IgD-negative memory B cell (primary cell): Measurements from ENCODE around the gene LRRC40. TPM values are rescaled to one million over a fixed set of nuclear protein-coding genes. Genes with fewer than 3 reads are reported as not detected.

Source experiments
- H3K27ac Mint-ChIP-seq, 3 donors: one replicate each; pipeline ENCODE4 v1.8.0; 2020 to 2022; ENCODE audit warnings: mild to moderate bottlenecking in 3 of 3, mixed read lengths in 3 of 3, moderate library complexity in 1 of 3
- H3K27me3 Mint-ChIP-seq: one replicate; pipeline ENCODE4 v1.8.0; 2021; ENCODE audit warnings: mixed read lengths
- H3K36me3 Mint-ChIP-seq: one replicate; pipeline ENCODE4 v1.8.0; 2020; ENCODE audit warnings: mild to moderate bottlenecking, mixed read lengths
- H3K4me1 Mint-ChIP-seq, 3 donors: one replicate each; pipeline ENCODE4 v1.8.0; 2020 to 2022; ENCODE audit warnings: mixed read lengths in 3 of 3, mild to moderate bottlenecking in 1 of 3
- H3K4me3 Mint-ChIP-seq, 4 donors: one replicate each; pipeline ENCODE4 v1.8.0; 2020 to 2022; ENCODE audit warnings: mild to moderate bottlenecking in 4 of 4, mixed read lengths in 4 of 4, moderate library complexity in 3 of 4
- H3K9me3 Mint-ChIP-seq, 3 donors: one replicate each; pipeline ENCODE4 v1.8.0; 2020 to 2021; ENCODE audit warnings: mixed read lengths in 3 of 3, mild to moderate bottlenecking in 1 of 3
- polyA plus RNA-seq: library from polyadenylated mRNA; unstranded; fragments of 300-500 nt; fragmentation: Illumina TruSeq; gene quantifications from one replicate; pipeline ENCODE4 v1.2.3, GENCODE V29; 2021

LRRC40 gene
- polyA plus RNA-seq, 1 donor from 2014 or later, result 6.0 TPM

- H3K4me1 Mint-ChIP-seq, result no peaks in the 10 kb centered on the region
- no peaks in the 10 kb centered on the region for H3K9me3 Mint-ChIP-seq
- H3K27ac Mint-ChIP-seq, result no peak overlapping the region
- no peaks in the 10 kb centered on the region for H3K36me3 Mint-ChIP-seq
- H3K27me3 Mint-ChIP-seq, result peaks cover 3% of the 10 kb centered on the region
- H3K4me3 Mint-ChIP-seq, result no peak overlapping the region
Measured at GRCh38 chr1:70115315-70115714, 90.1 kb downstream of the LRRC40 start.

GRCh38 chr1:70112838-70113237 lies 92.5 kb downstream of the LRRC40 start:
- Mint-ChIP-seq H3K36me3 (no peaks in the 10 kb centered on the region), H3K27me3 (no peaks in the 10 kb centered on the region), H3K4me3 (no peak overlapping the region), H3K4me1 (no peaks in the 10 kb centered on the region), H3K27ac (no peak overlapping the region), H3K9me3 (no peaks in the 10 kb centered on the region)

GRCh38 chr1:70109241-70109640 lies 96.1 kb downstream of the LRRC40 start:
- Mint-ChIP-seq H3K36me3 (no peaks in the 10 kb centered on the region), H3K27ac (no peak overlapping the region), H3K4me3 (no peak overlapping the region), H3K27me3 (no peaks in the 10 kb centered on the region), H3K9me3 (no peaks in the 10 kb centered on the region), H3K4me1 (no peaks in the 10 kb centered on the region)

- no peaks in the 10 kb centered on the region for H3K4me1 Mint-ChIP-seq
- no peaks in the 10 kb centered on the region for H3K9me3 Mint-ChIP-seq
Measured at GRCh38 chr1:70103770-70104169, 101.6 kb downstream of the LRRC40 start.

GRCh38 chr1:70101774-70102173 lies 103.6 kb downstream of the LRRC40 start:
- Mint-ChIP-seq H3K27ac (no peak overlapping the region), H3K9me3 (no peaks in the 10 kb centered on the region), H3K4me3 (no peak overlapping the region), H3K27me3 (no peaks in the 10 kb centered on the region), H3K4me1 (no peaks in the 10 kb centered on the region), H3K36me3 (no peaks in the 10 kb centered on the region)

More at GRCh38 chr1:70103770-70104169, 101.6 kb downstream of the LRRC40 start:
- no peak overlapping the region for H3K27ac Mint-ChIP-seq
- no peak overlapping the region for H3K4me3 Mint-ChIP-seq
- H3K27me3 Mint-ChIP-seq, result no peaks in the 10 kb centered on the region
- H3K36me3 Mint-ChIP-seq, result no peaks in the 10 kb centered on the region

- Mint-ChIP-seq H3K36me3 (no peaks in the 10 kb centered on the region), H3K4me1 (no peaks in the 10 kb centered on the region), H3K27me3 (no peaks in the 10 kb centered on the region), H3K4me3 (no peak overlapping the region), H3K27ac (no peak overlapping the region), H3K9me3 (no peaks in the 10 kb centered on the region)
Measured at GRCh38 chr1:70101231-70101630, 104.1 kb downstream of the LRRC40 start.

Other genes with a start within 250 kb of the LRRC40 start
- gene SRSF11, start 15.8 kb upstream of the LRRC40 start, polyA plus RNA-seq, result 84.2 TPM
- gene ANKRD13C, start 149.1 kb upstream of the LRRC40 start, polyA plus RNA-seq, result 19.7 TPM
- gene CTH, start 205.7 kb upstream of the LRRC40 start, polyA plus RNA-seq, result 1.7 TPM